HG02798 (cell line): Measurements from ENCODE around the gene MEAK7.
A peak's percentile ranks its signal among the peaks of the same experiment; 100 is the strongest.

Experiments used
- ATAC-seq: cut with Tn5 transposase; IDR thresholded peaks from one replicate; pipeline ENCODE4 v1.9.1; 2021; ENCODE audit warnings: mild to moderate bottlenecking; ENCODE audit not compliant: unreplicated experiment, poor library complexity

Gene MEAK7

GRCh38 chr16:84504420-84505248 is at the start of gene MEAK7:
Gene MEAK7, minus strand, starts transcription at chr16:84504659. Its CDS starts 6,573 bp downstream, at chr16:84498086.
- ATAC-seq = peak; percentile 99

DNA sequence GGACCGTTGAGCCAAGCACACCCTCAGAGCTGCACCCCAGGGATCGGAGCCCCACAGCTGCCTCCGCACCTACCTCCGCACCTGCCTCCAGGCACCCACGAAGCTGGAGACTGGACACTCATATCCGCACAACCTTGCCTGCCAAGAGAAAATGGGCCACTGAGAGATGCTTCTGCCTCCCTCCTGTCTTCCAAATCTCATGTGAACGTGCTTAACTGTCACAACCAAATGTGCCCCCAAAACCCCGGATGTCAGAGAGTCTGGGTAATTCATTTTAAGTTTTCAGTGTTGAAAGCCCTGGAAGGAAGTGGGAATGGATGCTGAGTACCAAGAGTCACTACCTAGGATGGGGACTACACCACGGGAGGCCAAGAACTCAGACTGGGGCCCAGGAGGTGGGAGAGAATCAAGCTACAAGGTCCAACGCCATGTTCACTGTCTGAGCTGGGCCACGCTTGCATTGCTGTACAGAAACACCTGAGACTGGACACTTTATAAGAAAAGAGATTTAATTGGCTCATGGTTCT is 49.5 kb upstream of the MEAK7 start:
- ATAC-seq = no peak

DNA sequence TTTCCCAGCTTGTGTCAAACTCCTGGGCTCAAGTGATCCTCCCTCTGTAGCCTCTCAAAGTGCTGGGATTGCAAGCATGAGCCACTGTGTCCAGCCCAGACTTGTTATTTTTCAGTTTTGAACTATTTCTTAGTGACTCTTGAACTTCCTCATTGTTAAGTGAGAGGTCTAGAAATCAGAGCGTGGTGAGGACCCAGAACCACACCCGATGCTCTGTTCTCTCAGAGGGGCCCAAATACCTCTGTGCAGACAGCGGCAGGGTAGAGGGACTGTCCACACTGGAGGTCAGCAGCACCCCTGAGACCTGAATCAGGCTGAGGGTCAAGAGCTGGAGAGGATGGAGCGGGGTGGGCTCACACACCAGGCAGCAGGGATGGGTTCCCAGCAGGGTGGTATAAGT is 47.7 kb upstream of the MEAK7 start:
- ATAC-seq = no peak

GRCh38 chr16:84550096-84550495 is 45.6 kb upstream of the MEAK7 start:
- ATAC-seq = no peak

DNA sequence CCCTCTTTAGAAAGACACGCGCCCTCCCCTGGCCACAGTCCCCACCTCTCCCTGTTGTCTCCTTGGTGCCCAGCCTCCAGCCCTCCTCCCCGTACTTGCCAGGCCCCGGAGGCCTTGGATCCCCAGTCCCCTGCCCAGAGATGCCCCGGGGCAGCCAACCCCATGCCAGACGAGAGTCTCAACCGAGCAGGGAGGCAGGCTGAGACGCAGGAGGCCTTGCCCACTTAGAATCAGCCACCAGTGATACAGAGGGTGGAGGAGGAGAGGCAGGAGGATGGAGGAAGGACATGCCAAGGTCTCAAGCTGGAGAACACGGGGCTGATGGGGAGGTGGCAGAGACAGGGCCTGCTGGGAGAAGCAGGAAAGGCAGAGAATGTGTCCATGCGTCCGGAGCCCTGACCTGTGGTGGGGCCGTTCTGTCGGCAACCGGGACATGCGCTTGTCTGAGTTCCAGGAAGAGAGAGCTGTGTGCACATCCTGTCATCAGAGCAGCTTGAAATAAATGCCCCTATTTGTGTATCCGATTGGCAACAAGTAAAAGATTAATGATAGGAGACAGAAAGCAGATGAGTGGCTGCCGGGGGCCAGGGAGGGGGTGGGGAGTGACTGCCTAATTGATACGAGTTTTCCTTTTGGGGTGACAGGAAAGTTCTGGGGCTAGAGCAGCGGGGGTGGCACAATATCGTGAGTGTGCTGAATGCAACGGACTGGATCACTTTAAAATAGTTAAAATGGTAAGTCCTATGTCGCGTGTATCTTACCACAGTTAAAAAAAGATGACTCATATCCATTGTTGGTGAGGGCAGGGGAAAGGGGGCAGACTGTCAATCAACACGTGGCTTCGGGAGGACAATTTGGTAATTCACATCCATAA is 44.7 kb upstream of the MEAK7 start:
- ATAC-seq = no peak

- no peak for ATAC-seq
Measured at GRCh38 chr16:84548508-84548907, 44.0 kb upstream of the MEAK7 start.

GRCh38 chr16:84547546-84548061 is 43.1 kb upstream of the MEAK7 start:
- no peak for ATAC-seq

DNA sequence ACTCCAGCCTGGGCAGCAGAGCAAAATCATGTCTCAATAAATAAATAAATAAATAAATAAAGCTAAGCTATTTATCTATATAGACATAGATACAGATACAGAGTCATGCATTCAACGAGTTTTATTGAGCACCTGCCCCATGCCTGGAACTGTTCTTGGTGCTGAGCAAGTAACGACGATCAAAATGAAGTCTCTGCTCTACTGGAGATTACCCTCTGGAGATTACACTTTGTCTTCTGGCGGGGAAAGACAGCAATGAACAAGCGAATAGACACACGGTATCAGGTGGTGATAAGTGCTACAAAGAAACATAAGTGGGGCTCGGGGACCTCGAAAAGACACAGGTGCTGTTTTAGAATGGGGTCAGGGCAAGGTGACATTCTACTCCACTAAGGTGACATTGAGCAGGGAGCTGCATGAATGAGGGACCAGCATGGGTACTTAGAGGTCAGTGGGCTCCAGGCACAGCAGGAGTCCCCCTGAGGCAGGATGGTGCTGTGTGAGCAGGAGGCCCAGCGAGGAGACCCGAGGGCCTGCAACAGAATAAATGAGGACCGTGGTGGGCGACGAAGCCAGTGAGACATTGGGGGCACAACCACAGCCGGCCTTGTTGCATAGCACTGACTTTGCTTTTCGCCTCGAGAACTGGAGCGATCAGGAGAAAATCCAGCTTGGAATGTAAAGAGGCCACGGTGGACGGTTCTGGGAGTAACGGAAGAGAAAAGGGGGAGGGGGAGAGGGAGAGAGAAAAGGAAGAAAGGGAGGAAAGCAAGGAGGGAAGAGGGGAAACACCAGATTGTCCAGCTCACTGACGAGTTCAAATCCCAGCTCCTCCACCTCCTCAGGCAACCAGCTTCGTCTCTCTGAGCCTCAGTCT is 42.4 kb upstream of the MEAK7 start:
- no peak for ATAC-seq

GRCh38 chr16:84545114-84545737 is 40.8 kb upstream of the MEAK7 start:
- no peak for ATAC-seq

GRCh38 chr16:84544031-84544773 is 39.7 kb upstream of the MEAK7 start:
- ATAC-seq = no peak

- ATAC-seq = no peak
Measured at GRCh38 chr16:84543253-84543652, 38.8 kb upstream of the MEAK7 start.

- ATAC-seq = no peak
Measured at GRCh38 chr16:84541999-84542817, 37.7 kb upstream of the MEAK7 start.

- no peak for ATAC-seq
Measured at GRCh38 chr16:84540194-84540593, 35.7 kb upstream of the MEAK7 start.

- ATAC-seq = no peak
Measured at GRCh38 chr16:84538222-84538840, 33.9 kb upstream of the MEAK7 start.

- ATAC-seq = no peak
Measured at GRCh38 chr16:84537491-84538151, 33.2 kb upstream of the MEAK7 start.

GRCh38 chr16:84535851-84536250 is 31.4 kb upstream of the MEAK7 start:
- ATAC-seq = no peak

DNA sequence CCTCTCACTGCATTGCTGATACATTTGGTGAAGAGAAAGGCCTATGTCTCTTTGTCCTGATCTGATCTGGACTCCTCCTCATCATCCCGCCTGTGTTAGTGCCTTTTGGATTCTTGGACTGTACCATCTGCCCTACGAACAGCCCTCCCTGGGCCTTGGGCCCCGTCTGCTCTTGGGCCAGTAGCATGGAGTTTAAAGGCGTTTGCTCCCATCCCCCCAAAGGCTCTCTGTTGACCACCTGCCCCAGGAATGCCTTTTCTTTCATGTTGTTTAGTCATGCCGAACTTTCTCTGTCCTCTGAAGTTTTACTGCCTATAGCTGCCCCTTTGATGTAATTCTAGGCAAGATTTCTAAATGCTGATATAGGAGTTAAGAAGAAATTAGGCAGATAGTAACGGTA is 30.9 kb upstream of the MEAK7 start:
- no peak for ATAC-seq
